ENCODE measurements around the gene LRRC14B. TPM values are rescaled to one million over a fixed set of nuclear protein-coding genes. Genes with fewer than 3 reads are reported as not detected.

LRRC14B gene
- total and polyA plus RNA-seq, 2 of the 13 experiments (the other 11 are each of a cell fraction or from before 2014, with no cell fraction given), result not detected

GRCh38 chr5:150746-151145 lies 40.5 kb upstream of the LRRC14B start:
- FAIRE-seq (no peak), DNase-seq (ENCODE audit: low spot score) (no peak), ATAC-seq (no peak)
- H3K9me3 ChIP-seq (ENCODE audit: low read length), result peaks cover 14% of the 10 kb centered on the region
- BruUV-seq (replicated peaks), result no TSS peak
- H3K36me3 ChIP-seq (replicated peaks in 1 of 2; ENCODE audit: control insufficient read depth in 1 of 2, insufficient read depth in 2 of 2, low read length in 2 of 2), result no peaks in the 10 kb centered on the region
- in situ Hi-C loops (cut with HindIII; ENCODE audit: extremely low pct_ligation_motif_present, low pct_unique_long_range_greater_than_20kb) (no loop called here), intact Hi-C loops (cut with micrococcal nuclease; ENCODE audit: unreplicated experiment) (no loop called here)
- TF ChIP-seq SNAPC2 (CRISPR knock-in tag; IDR thresholded peaks at IDR 0.05), result no peak
- TF ChIP-seq PAX8 (CRISPR knock-in tag; IDR thresholded peaks at IDR 0.05; ENCODE audit: borderline replicate concordance), result no peak
- no peak for TF ChIP-seq IRF2 (CRISPR knock-in tag; IDR thresholded peaks at IDR 0.05)
- TF ChIP-seq SMARCC2 (IDR thresholded peaks at IDR 0.05), result no peak
- no peak for TF ChIP-seq ZNF816 (CRISPR knock-in tag; IDR thresholded peaks at IDR 0.05; ENCODE audit: borderline replicate concordance)
- TF ChIP-seq ZNF329 (CRISPR knock-in tag; IDR thresholded peaks at IDR 0.05; ENCODE audit: low read depth), result no peak
- no peak for TF ChIP-seq PRMT3 (CRISPR knock-in tag; IDR thresholded peaks at IDR 0.05; ENCODE audit: borderline replicate concordance, low read depth)
- TF ChIP-seq ZNF891 (CRISPR knock-in tag; IDR thresholded peaks at IDR 0.05), result no peak
- TF ChIP-seq, protein P1, sequence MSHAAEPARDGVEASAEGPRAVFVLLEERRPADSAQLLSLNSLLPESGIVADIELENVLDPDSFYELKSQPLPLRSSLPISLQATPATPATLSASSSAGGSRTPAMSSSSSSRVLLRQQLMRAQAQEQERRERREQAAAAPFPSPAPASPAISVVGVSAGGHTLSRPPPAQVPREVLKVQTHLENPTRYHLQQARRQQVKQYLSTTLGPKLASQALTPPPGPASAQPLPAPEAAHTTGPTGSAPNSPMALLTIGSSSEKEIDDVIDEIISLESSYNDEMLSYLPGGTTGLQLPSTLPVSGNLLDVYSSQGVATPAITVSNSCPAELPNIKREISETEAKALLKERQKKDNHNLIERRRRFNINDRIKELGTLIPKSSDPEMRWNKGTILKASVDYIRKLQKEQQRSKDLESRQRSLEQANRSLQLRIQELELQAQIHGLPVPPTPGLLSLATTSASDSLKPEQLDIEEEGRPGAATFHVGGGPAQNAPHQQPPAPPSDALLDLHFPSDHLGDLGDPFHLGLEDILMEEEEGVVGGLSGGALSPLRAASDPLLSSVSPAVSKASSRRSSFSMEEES (CRISPR knock-in tag; IDR thresholded peaks at IDR 0.05), result no peak
- TF ChIP-seq ZSCAN12 (CRISPR knock-in tag; IDR thresholded peaks at IDR 0.05), result no peak
- no peak for TF ChIP-seq TRAFD1 (CRISPR knock-in tag; IDR thresholded peaks at IDR 0.05; ENCODE audit: borderline replicate concordance)
- no peak for TF ChIP-seq NKX3-1 (CRISPR knock-in tag; IDR thresholded peaks at IDR 0.05)
- TF ChIP-seq ZNF296 (CRISPR knock-in tag; conservative IDR thresholded peaks at IDR 0.05), result no peak
- TF ChIP-seq ADNP (CRISPR knock-in tag; IDR thresholded peaks at IDR 0.05), result no peak
- H4K20me1 ChIP-seq (ENCODE audit: insufficient read depth, low read length), result no peaks in the 10 kb centered on the region
- ChIA-PET POLR2A (no interaction called here), CTCF (ENCODE audit: low intra/inter-chr PET ratio, low total read pairs) (no interaction called here)
- peaks cover 0 to 25% of the 10 kb centered on the region in 2 experiments; a peak in 3 of 5 replicates for H3K27me3 ChIP-seq (ENCODE audit: control insufficient read depth in 1 of 2, insufficient read depth in 2 of 2, low read length in 2 of 2)
- H3K79me2 ChIP-seq (ENCODE audit: insufficient read depth, low read length), result no peaks in the 10 kb centered on the region
- WGBS (ENCODE audit: low lambda C conversion rate), result 4% methylated on average over 4 of the region's 4 CpGs
- no peaks in the 10 kb centered on the region for H3K4me1 ChIP-seq (ENCODE audit: insufficient read depth, low read length)
- H2AFZ ChIP-seq (ENCODE audit: low read length), result no peak overlapping the region
- no peak overlapping the region for H3K4me2 ChIP-seq (ENCODE audit: low read depth, low read length)
- H3K27ac ChIP-seq (ENCODE audit: extremely low read length, insufficient read depth, low read length), result no peak overlapping the region
- H3K9ac ChIP-seq (ENCODE audit: insufficient read depth, low read depth, low read length), result no peak overlapping the region
- H3K4me3 ChIP-seq (replicated peaks in 1 of 3; ENCODE audit: insufficient read depth in 1 of 3, low read depth in 2 of 3, low read length in 3 of 3), result no peak overlapping the region
